Hepatocyte (in vitro differentiated cells): ENCODE data around the gene KLHL11.
"Not testable (repeated sequence)": the region's sequence is repeated elsewhere in the genome, so short reads cannot be mapped to it uniquely, and the experiment has no call there.

ENCODE experiments used
- EZH2 ChIP-seq: fragments of 200-600 bp; sonication (generic); IDR thresholded peaks from 2 replicates; pipeline ENCODE4 v1.6.1; 2016; ENCODE audit warnings: antibody characterized with exemption, mild to moderate bottlenecking, borderline replicate concordance
- TF ChIP-seq, protein P1 (sequence below): fragments of 200-600 bp; sonication (generic); IDR thresholded peaks from 2 replicates; pipeline ENCODE4 v1.5.1; 2016; ENCODE audit warnings: antibody characterized with exemption, mild to moderate bottlenecking; ENCODE audit not compliant: poor library complexity

- TF ChIP-seq, protein P1, sequence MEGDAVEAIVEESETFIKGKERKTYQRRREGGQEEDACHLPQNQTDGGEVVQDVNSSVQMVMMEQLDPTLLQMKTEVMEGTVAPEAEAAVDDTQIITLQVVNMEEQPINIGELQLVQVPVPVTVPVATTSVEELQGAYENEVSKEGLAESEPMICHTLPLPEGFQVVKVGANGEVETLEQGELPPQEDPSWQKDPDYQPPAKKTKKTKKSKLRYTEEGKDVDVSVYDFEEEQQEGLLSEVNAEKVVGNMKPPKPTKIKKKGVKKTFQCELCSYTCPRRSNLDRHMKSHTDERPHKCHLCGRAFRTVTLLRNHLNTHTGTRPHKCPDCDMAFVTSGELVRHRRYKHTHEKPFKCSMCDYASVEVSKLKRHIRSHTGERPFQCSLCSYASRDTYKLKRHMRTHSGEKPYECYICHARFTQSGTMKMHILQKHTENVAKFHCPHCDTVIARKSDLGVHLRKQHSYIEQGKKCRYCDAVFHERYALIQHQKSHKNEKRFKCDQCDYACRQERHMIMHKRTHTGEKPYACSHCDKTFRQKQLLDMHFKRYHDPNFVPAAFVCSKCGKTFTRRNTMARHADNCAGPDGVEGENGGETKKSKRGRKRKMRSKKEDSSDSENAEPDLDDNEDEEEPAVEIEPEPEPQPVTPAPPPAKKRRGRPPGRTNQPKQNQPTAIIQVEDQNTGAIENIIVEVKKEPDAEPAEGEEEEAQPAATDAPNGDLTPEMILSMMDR, result not testable (repeated sequence)
- not testable (repeated sequence) for TF ChIP-seq EZH2
Observed at GRCh38 chr17:41839448-41839847, 25.8 kb downstream of the KLHL11 start.
